HL-60 (cell line): Measurements from ENCODE around the gene TMEM94.
"Not testable (repeated sequence)": the region's sequence is repeated elsewhere in the genome, so short reads cannot be mapped to it uniquely, and the experiment has no call there.

Experiments
- CTCF ChIP-seq: IDR thresholded peaks from one replicate; pipeline ENCODE4 v1.5.1; 2011; ENCODE audit warnings: low read length, control low read depth, inconsistent platforms; ENCODE audit not compliant: insufficient read depth
- GABPA ChIP-seq: IDR thresholded peaks from 2 replicates; pipeline ENCODE4 v1.6.1; 2012; ENCODE audit warnings: low read depth
- POLR2AphosphoS5 ChIP-seq: IDR thresholded peaks from 2 replicates; pipeline ENCODE4 v1.6.1; 2012; ENCODE audit warnings: low read depth
- REST ChIP-seq: IDR thresholded peaks from 2 replicates; pipeline ENCODE4 v1.6.1; 2012; ENCODE audit warnings: low read depth; ENCODE audit not compliant: insufficient replicate concordance
- SPI1 ChIP-seq: IDR thresholded peaks from 2 replicates; pipeline ENCODE4 v1.6.1; 2012; ENCODE audit warnings: low read depth, mild to moderate bottlenecking, borderline replicate concordance

GRCh38 chr17:75477490-75477862, 21.0 kb downstream of the TMEM94 start:
- not testable (repeated sequence) for TF ChIP-seq GABPA, CTCF, SPI1, POLR2AphosphoS5, REST
